ENCODE measurements around the gene CERK.

The CERK gene

DNA sequence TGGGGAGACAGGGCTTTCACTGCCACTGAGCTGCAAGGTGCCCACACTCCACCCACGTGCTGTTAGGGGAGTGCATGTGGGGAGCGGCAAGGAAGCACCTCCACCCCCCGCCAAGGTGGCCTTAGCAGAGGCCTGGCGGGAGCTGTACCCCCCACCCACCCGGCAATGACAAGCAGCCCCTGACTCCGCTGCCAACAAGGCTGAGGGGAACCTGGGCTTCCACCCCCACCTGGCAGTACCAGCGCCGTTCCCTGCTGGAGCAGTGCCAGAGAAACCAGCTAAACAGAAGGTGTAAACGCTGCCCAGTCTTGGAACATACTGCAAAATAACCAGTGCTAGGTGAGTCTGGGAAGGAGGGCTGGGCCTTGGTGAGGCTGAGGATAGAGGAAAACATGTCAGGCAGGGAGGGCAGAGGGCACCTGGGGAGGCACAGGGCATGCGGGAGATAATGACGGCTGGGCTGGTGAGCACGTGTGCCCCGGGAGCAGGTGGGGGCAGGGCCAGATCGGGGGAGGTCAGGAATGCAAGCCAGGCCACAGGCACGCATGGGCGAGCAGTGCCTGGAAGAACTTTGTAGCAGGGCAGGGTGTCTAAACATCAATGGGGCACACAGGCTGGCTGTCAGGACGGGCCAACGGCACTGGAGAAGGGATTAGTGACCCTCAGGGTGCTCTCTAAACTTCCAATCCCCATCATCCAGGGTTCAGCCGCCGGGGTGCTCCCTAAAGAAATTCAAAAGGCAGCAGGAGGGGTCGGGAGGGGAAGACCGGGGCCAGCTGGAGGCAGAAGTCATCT, 6.6 kb downstream of the CERK start:
- DNase-seq, result peak; percentile 28

DNA sequence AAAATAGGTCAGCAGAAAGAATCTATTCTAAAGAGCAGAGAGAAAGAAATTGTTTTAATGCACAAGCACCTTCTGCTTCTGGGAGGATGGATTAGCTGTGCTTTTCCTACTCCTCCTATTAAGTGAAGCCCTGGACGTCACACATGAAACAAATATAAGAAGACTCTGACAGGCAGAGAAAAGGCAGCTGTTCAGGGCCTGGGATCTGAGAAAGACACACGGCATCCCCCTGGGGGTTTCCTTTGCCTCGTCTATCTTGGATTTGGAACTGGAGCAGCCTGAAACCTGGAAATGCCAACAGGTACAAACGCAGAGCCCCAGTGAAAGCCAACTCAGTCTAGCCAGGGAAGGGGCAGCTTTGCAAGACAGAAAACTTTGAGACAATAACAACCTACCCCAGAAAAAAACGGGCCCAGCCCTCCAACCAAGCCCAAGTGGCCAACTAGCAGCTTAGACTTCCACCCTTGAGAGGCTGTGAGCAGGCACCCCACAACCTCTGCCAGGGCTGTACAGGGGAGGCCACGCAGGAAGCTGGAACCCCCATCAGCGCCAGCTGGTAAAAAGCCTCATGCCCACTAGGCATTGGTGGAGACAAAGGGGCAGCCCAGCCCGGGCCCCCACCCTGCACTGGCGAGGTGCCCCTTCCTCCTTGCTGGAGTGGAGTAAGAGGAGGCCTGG, 7.3 kb downstream of the CERK start:
- DNase-seq, result no peak

DNA sequence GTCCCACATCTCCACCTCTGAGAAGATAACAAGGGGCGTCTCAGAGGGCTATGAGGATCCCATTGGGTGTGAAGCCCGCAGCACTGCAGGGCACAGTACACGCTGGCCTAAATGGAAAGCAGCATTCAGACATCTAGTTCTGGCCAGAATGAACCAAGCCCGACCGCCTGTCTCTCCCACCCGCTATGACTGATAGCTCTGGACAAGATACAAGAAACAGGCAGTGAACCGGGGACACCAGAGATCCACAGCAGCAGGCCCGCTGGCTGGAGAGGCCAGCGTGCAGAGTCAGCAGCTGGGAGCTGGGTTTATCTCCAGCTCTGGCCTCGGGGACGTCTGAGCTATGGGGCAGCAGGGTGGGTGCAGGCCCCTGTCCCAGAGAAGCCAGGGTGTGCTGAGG, 9.6 kb downstream of the CERK start:
- no peak for DNase-seq

DNA sequence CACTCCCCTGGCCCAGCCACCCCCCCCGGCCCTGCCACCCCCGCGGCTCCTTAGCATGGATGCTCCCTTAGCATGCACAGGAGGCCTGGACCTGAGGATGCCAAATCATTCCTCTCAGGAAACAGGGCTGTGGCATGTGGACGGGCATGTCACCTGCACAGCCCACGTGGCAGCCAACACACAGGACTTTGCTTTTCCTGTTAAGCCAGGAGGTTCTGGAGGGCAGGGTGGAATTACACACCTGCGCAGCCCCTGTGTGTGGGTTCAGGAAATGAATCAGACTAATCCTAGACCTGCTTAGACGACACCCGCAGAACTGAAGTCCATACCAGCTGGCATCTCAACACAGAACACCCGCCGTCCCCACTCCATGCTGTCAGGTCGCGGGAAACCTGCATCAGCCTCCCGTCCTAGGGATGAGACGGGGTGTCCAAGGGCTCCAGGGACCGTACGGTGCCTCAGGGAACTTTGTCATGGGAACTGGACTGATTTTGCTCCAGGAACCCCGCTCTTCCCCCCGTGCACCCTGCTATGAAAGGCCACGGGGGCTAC, 10.2 kb downstream of the CERK start:
- no peak for DNase-seq

DNA sequence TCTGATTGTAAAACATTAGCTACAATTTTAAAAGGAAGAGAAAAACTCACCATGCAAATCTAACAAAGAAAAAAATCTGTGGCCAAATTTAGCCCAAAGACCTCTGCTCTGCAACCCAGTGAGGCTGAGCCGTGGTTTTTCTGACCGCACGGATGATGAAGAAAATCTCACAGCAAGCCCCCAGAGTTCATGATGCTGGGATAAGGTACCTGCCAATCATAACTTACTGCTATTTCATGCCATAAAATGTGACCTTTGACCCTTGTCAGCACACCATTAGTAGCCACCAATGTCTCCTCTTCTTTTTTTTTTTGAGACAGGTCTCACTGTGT, 11.1 kb downstream of the CERK start:
- no peak for DNase-seq

DNA sequence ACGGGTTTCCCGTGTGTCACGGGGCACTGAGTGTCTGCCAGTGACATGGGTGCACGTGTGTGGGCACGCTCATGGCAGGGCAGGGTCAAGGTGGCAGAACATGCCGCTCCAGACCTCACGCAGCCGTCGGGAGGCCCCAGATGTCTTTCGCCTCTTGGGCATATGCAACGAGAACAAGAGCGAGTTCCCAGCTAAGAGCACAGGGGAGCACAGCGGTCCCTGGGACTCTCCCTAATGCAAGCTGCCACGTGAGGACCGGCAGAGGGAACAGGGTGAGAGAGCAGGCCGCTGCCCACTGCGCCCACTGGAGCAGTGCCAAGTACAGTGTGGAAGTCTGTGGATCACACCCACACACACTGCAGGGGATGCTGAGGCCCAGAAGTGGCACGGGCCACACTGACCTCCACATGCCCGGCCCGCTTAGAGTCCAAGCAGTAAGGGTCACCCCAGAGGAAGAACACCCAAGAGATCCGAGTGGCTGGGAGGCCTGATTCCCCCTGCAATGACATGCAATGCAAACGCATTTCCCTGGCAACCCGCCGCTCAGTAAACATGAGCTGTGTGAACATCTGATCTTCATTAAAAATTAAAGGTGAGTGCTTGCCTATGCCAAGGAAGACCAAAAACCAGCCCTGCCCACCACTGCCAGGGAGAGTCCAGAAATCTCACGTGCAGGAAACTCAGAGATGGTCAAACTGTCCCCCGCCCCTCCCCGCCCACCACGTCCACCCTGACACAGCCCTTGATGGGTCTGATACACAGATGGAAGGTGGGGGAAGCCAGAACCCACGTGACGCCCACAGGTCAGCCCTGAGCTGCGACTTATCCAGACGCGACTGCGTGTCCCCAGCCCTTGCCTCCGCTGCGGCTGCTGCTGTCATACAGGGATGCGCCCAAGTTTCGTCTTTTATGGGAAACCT, 11.7 kb downstream of the CERK start:
- DNase-seq, result no peak

DNA sequence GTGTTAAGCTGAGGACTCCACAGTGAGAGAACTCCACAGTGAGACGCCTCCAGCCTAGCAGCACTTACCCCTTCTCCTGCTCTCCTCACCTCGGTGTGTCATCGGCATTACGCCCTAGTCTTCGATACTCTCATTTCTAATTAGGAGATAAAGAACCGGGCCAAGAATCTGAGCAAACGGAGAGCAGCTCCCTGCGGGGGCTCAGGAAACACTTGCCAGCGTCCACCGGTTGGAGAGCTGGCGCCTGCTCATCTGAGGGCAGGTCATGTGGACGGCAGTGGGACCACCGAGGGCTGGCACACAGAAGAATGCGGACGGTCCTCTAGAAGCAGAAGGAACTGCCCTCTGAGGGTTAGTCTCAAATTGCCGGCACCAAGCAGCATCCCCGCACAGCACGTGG, 13.0 kb downstream of the CERK start:
- DNase-seq, result no peak

DNA sequence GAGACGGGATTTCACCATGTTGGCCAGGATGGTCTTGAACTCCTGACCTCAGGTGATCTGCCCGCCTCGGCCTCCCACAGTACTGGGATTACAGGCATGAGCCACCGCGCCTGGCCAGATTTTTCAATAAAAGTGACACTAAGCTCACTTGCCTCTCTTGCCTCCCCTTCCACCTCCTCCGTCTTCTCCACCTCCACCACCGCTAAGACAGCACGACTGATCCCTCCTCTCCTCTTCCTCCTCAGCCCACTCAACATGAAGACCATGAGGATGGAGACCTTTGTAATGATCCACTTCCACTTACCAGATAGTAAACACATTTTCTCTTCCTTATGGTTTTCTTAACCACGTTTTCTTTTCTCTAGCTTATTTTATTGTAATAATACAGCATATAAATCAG, 14.2 kb downstream of the CERK start:
- no peak for DNase-seq

DNA sequence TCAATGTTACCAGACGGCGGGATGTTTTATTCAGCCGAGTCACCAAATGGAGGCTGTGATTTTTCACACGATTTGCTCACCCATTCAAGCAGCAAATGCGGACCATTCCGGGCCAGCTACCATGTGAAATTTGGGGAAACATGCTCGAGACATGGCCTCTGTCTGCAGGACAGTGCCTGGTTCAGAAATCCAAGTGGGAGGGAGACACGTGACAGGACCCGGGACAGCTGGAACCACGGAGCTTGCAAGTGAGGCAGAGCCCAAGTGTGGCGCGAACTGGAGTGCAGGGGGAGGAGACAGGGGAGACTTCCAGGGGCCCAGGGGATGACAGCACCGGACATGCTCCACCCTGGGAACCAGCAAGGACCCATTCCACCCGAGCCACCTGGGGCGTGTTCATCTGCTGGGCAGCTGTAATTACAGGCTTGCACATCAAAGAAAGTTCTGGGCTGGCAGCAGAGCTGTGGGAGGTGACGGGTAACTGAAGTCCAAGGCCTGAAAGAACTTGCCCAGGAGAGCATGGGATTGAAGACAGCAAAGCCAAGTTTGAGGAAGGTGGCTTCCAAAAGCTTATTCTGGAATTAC, 16.5 kb downstream of the CERK start:
- no peak for DNase-seq

DNA sequence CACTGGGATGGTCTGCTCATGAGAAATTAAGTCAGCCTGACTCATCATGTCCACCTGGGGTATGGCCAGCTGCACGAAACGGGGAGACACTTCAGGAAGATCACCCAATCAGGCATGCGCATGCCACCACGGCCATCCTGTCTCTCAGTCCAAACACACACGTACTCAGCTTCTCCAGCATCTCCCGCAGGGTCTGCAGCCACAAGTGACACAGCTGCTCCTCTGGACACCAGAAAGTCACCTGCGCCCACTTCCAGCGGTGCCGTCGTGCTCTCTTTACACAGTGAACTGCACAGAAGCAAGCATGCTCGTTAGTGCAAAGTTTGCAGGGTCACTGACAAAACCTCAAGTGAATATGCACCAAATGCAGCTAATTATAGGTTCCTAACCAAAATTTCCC, 18.1 kb downstream of the CERK start:
- no peak for DNase-seq

DNA sequence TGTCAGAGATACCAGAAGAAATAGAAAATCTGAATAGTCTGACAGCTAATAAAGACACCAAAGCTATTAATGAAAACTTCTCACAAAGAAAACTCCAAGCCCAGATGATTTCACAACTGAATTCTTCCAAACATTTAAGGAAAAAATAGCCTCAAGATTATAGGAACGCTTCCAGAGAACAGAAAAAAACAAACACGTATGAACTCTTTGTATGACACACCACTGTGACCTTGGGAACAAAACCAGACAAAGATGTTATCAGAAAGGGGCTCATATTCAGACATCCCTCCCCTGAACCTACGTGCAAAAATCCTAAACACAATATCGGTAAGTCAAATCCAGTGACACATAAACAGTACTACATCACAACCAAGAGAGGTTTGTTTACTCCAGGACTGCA, 23.5 kb downstream of the CERK start:
- DNase-seq, result peak; percentile 14

DNA sequence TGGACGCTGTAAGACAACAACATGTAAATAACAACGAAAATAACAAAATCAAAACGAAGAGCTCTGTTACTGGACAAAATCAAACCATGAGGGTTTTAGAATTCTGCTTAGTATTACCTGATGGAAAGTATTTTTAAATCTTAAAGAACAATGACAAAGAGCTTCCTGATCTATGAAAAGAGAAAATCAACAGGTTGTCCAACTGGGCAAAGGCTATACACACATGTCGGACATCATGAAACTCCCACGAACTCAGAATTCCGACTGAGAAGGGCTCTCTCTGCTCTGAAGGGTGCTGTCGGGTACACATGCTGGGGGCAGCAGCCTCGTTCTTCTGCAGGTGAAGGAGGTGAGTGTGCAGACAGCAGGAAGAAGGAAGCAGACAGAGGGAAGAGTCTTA, 25.8 kb downstream of the CERK start:
- DNase-seq, result no peak

DNA sequence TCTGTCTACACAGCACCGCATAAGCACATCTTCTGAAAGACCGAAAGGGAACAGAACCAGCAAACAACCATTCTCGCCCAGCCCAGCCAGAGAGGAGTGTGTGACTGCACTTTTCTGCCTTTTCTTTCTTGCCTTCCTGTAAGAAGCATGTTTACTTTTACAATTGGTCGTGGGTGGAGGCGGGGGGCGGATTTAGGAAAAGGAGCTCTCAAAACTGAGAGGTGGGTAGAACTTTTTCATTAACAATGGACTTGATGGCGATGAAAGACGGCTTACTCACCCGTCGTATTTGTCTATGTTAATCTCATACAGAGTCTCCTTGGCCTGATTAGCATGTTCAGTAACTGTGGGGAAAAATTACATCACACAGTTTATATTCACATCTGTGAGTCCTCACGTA, 27.2 kb downstream of the CERK start:
- no peak for DNase-seq

DNA sequence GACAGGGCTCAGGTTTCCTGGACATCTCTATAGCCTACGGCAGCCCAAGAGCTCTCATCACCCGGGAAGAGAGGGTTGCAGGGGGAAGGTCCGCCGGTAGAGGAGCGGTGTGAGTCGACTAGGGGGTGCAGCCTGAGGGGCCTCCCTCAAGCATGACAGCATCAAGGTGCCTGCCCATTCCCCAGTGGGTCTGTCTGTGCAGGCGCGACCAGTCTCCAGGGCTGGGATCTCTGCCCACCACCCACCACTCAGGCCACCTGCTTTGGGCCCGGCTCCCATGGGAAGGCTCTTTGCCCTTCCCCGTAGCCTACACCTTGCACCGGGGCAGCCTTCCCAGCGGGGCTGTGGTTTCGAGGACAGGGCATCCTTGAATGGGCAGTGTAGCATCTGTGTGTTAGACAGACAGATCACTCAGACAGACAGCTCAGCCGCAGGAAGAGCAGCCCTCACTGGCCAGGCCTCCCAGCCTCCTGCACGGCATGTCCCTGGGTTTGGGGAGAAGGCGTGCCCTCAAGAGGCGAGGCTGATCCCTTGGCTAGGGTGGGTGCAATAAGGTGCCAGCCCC, 29.2 kb downstream of the CERK start:
- DNase-seq, result no peak

DNA sequence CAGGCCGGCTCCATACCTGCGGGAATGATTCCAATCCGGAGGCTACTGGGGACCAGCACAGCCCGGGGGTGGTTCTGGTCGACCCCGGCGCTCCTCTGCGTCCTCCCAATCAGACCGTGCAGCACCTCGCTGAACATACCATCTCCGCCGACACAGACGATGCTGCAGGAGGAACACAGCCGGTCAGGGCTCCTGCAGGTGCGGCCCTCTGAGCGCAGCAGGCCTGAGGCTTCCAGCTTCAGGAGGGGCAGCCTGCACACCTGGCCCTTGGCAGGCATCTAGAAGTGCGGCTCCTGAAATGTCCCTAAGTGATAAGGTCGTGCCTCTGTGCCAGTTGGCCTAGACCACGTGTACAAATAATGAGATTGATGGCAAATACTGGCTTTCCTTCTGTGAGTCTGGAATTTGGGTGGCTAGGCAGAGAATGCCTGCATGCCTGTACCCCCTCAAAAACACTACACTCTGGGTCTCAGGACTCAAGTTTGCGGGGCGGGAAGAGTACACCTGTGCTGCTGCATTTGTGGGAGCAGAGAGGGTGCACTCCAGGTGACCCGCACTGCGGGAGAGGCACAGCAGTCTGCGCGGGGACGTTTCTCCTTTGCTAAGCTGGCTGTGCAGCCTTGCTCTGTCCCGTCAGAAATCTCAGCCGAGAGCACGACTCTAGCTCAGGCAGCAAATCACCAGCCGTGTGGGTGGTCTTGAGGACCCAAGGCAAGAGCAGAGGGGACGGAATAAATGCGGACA, 30.1 kb downstream of the CERK start:
- DNase-seq, result no peak

DNA sequence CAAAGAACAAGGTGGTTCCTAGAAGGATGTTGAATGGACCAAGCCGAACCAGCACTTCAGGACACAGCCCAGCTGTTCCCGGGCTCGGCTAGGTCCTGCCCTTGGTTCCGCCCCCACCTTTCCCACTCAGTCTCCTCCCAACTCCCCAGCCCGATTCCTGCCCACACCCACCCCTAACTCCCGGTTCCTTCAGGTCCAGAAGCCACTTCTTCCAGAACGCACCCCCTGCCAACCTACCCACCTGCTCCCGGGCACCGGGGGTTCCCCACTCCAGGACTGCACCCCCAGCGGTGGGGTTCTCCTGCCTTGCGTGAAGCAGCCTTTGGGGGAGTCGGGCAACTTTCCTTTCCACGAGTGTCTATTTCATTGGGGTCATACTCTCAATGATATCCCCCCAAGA, 30.7 kb downstream of the CERK start:
- DNase-seq, result no peak

DNA sequence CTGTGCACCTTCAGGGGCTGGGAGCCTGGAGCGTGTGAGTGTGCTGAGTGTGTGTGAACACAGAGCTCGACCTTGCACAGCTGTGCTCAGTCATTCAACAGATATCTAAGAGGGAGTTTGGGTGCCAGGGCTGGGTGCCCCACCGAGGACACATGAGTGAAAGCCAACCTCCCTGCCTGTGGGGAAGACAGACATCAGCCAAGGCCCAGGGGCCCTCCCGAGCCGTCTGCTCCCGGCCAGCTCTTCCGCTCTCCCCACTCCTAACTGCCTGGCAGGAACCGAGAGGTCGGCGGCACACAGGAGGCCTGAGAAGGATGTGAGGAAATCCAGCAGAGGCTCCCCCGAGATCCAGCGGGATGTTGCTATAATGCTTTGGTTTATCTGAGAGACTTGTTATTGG, 32.0 kb downstream of the CERK start:
- DNase-seq, result no peak

DNA sequence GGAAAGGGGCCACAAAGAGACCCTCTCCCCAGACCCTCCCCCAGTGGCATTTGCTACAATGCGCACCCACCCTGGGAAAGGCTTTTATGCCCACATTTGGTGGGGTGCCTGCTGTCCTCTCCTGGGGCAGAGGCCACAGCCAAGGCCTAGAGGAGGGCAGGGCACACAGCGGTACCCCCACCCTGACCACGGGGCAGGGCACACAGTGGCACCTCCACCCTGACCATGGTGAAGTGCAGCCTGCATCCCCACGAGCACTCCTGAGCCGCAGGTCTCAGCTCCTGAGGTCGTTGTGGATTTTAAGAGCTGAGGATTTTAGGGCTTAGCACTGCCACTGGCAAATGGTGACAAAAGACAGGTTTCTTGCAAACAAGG, 34.1 kb downstream of the CERK start:
- DNase-seq, result no peak

DNA sequence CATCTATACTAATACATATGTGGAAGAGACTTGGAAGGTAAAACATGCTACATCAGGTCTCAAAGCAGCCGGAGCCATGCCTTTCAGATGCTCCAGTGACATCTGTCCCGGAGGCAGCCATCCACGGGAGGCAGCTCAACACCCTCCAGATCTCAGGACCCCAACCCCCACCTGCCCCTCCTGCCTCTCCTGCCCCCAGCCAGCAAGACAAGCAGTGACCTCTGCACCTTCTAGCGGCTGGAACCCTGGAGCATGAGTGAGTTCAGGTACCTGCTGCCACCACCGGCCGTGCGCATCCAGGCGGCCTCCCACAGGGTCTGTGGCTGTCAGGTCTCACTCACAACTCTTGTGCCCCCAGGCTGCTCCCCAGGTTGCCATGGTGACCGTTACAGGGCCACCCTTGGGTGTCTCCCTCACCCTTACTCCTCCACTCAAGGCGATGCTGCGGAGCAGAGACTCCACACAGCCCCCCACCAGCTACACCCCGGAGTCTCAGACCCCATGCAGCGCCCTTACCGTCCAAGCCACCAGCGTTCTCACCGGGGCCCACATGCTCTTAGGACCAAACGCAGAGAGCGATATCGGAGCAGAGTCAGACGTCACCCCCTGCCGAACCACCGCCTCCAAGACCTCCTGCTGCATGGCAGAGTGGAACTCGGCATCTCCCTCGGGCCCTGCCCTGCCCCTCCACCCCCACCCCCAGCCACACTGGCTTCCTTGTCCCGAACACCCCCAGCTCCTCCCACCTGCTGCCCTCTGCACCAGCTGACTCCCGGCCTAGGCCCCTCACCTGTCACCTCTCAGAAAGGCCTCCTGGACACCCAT, 34.7 kb downstream of the CERK start:
- no peak for DNase-seq

DNA sequence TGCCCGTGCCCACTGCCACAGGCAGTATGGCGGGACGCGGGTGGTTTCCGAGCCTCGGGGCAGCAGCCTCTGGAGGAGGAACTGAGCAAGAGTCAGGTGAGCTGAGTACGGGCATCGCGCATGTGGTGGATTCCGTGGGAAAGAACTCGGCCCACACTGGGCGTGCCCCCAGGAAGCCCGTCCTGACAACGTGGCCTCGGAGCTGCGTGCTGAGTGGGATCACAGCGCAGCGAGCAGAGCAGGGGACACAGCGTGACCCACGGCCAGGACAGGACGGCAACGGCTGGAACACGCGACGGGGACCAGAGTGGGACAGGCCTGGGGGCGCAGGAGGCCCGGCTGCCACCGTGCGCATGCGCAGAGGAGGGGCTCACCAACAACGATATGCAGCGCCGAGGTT, 36.8 kb downstream of the CERK start:
- no peak for DNase-seq

DNA sequence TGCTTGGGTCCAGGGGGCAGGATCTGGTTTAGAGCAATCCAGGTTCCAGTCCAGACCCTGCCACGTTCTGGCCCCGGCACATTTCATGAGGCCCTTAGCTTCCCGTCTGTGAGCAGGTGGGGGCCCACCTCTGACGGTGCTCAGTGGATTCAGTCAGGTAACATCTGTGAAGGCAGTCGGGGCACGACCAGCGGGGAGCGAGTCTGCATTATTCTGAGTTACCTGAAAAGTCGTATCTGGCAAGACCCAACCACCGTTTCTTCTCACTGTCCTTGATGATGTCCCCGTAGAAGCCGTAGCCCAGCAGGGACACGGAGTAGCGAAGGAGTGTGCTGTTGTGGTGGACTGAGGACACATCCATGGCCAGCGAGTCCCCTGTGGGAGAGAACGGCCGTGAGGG, 39.0 kb downstream of the CERK start:
- DNase-seq, result no peak

Measured in EL (cell line).